HepG2 (cell line): ENCODE data around the gene TWNK. TPM values are rescaled to one million over a fixed set of nuclear protein-coding genes. Genes with fewer than 3 reads are reported as not detected.
A peak's percentile ranks its signal among the peaks of the same experiment; 100 is the strongest.

Experiments used
- ATAC-seq: fragments of 200-7000 bp; cut with Tn5 transposase; 3 replicates; pipeline ENCODE4 v1.9.1; 2020; ENCODE audit warnings: mild to moderate bottlenecking, moderate library complexity
- BruUV-seq: library from RNA; stranded (reverse); fragments of 400-500 nt; replicated peaks from 2 replicates; lab custom pipeline; 2021; lab: Mats Ljungman, UMichigan
- CTCF ChIA-PET: fragments of 300-600 bp; formaldehyde crosslinking; extraction: SDS; loops from one replicate; lab custom pipeline; 2021; ENCODE audit warnings: low total read pairs, inconsistent platforms, low intra/inter-chr PET ratio; lab: Yijun Ruan, JAX
- POLR2A ChIA-PET: fragments of 350-600 bp; sonication (Branson Sonifier 250); formaldehyde crosslinking; loops from one replicate; lab custom pipeline; 2020; ENCODE audit warnings: antibody characterized with exemption, inconsistent platforms; lab: Yijun Ruan, JAX
- DNase-seq: peaks from one replicate; pipeline ENCODE4 v3.0.0-alpha.2; 2015; ENCODE audit warnings: low spot score
- FAIRE-seq: peaks from 3 replicates; lab custom pipeline; 2011; peaks lifted over from hg19 to GRCh38; lab: Jason Lieb, UNC
- H2AFZ ChIP-seq: one replicate; pipeline ENCODE4 v1.6.1; 2011; ENCODE audit warnings: low read length, inconsistent platforms
- H3K27ac ChIP-seq: fragments of 300-600 bp; 3 replicates; pipeline ENCODE4 v1.8.0; 2011; ENCODE audit warnings: mixed run types, mild to moderate bottlenecking, mixed read lengths, low read length, inconsistent platforms; ENCODE audit not compliant: insufficient read depth; ENCODE audit errors: extremely low read length
- H3K27me3 ChIP-seq, 2 experiments: fragments of 200-600 bp in 1 of 2; 2 replicates in 1 of 2; 3 replicates in 1 of 2; pipeline versions ENCODE4 v1.6.0 to v1.8.0; 2011; ENCODE audit warnings: low read length in 2 of 2, mild to moderate bottlenecking in 2 of 2, moderate library complexity in 2 of 2, inconsistent platforms in 1 of 2; ENCODE audit not compliant: insufficient read depth in 2 of 2, control insufficient read depth in 1 of 2
- H3K36me3 ChIP-seq, 2 experiments: fragments of 200-600 bp in 1 of 2; replicated peaks in 1 of 2; 2 replicates in 1 of 2; 3 replicates in 1 of 2; pipeline versions ENCODE4 v1.5.1 to v1.8.0; 2011; ENCODE audit warnings: low read length in 2 of 2, inconsistent platforms in 1 of 2; ENCODE audit not compliant: insufficient read depth in 2 of 2, control insufficient read depth in 1 of 2
- H3K4me1 ChIP-seq: 2 replicates; pipeline ENCODE4 v1.5.1; 2012; ENCODE audit warnings: low read length, inconsistent platforms; ENCODE audit not compliant: insufficient read depth
- H3K4me2 ChIP-seq: 2 replicates; pipeline ENCODE4 v1.6.0; 2011; ENCODE audit warnings: low read depth, low read length, inconsistent platforms
- H3K4me3 ChIP-seq, 3 experiments: fragments of 200-600 bp in 1 of 3; sonication (generic), shearing (Covaris generic) in 1 of 3; replicated peaks in 1 of 3; 2 replicates each; pipeline ENCODE4 v1.5.1; 2011 to 2016; ENCODE audit warnings: low read length in 3 of 3, inconsistent platforms in 2 of 3, low read depth in 2 of 3, mild to moderate bottlenecking in 2 of 3, control low read depth in 1 of 3, mixed read lengths in 1 of 3; ENCODE audit not compliant: insufficient read depth in 1 of 3
- H3K79me2 ChIP-seq: one replicate; pipeline ENCODE4 v1.6.1; 2011; ENCODE audit warnings: low read length, inconsistent platforms; ENCODE audit not compliant: insufficient read depth
- H3K9ac ChIP-seq: 2 replicates; pipeline ENCODE4 v1.6.0; 2011; ENCODE audit warnings: mild to moderate bottlenecking, low read depth, low read length, inconsistent platforms; ENCODE audit not compliant: insufficient read depth
- H3K9me3 ChIP-seq: 2 replicates; pipeline ENCODE4 v1.5.1; 2012; ENCODE audit warnings: mild to moderate bottlenecking, low read length
- H4K20me1 ChIP-seq: 2 replicates; pipeline ENCODE4 v1.6.0; 2011; ENCODE audit warnings: inconsistent platforms, mild to moderate bottlenecking, low read length, moderate library complexity; ENCODE audit not compliant: insufficient read depth
- HNRNPK ChIP-seq: fragments of 200-400 bp; formaldehyde crosslinking; IDR thresholded peaks from 2 replicates; pipeline ENCODE4 v1.6.1; 2018; ENCODE audit warnings: low read length, low read depth, moderate library complexity, mild to moderate bottlenecking; ENCODE audit not compliant: poor library complexity, severe bottlenecking
- KMT2A ChIP-seq: sonication (generic); formaldehyde crosslinking; IDR thresholded peaks from 2 replicates; pipeline ENCODE4 v1.4.0; 2020; ENCODE audit warnings: missing genetic modification reagents
- NFRKB ChIP-seq: fragments of 450-650 bp; IDR thresholded peaks from 2 replicates; pipeline ENCODE4 v1.6.1; 2017
- NONO ChIP-seq, 2 experiments: fragments of 450-650 bp in 1 of 2; sonication (generic) in 1 of 2; formaldehyde crosslinking in 1 of 2; IDR thresholded peaks in 1 of 2; conservative IDR thresholded peaks in 1 of 2; 2 replicates each; pipeline versions ENCODE4 v1.6.1 to v1.8.0; 2017 to 2022; ENCODE audit warnings: mild to moderate bottlenecking in 1 of 2, missing genetic modification reagents in 1 of 2, moderate library complexity in 1 of 2
- PAF1 ChIP-seq: IDR thresholded peaks from 2 replicates; pipeline ENCODE4 v1.6.1; 2016; ENCODE audit warnings: missing genetic modification reagents, missing compliant biosample characterization
- PHF5A ChIP-seq: IDR thresholded peaks from one replicate; pipeline ENCODE4 v1.6.1; 2018; ENCODE audit warnings: low read depth, missing genetic modification reagents; ENCODE audit not compliant: unreplicated experiment
- POLR2A ChIP-seq, 2 experiments: IDR thresholded peaks; 2 replicates each; pipeline ENCODE4 v1.6.1; 2011; ENCODE audit warnings: low read depth in 2 of 2, low read length in 2 of 2, mild to moderate bottlenecking in 1 of 2, moderate library complexity in 1 of 2; ENCODE audit not compliant: insufficient read depth in 1 of 2
- RBFOX2 ChIP-seq: fragments of 200-400 bp; formaldehyde crosslinking; IDR thresholded peaks from 2 replicates; pipeline ENCODE4 v1.6.1; 2017; ENCODE audit warnings: low read depth, mild to moderate bottlenecking, low read length
- RELA ChIP-seq: sonication (generic); formaldehyde crosslinking; IDR thresholded peaks from 2 replicates; pipeline ENCODE4 v1.4.0; 2020; ENCODE audit warnings: missing genetic modification reagents
- ZBTB7B ChIP-seq: sonication (generic); formaldehyde crosslinking; IDR thresholded peaks from 2 replicates; pipeline ENCODE4 v1.4.0; 2020; ENCODE audit warnings: missing genetic modification reagents
- ZKSCAN8 ChIP-seq: IDR thresholded peaks from 2 replicates; pipeline ENCODE4 v1.6.1; 2016; ENCODE audit warnings: borderline replicate concordance, missing genetic modification reagents, missing compliant biosample characterization
- ZNF652 ChIP-seq: IDR thresholded peaks from 2 replicates; pipeline ENCODE4 v1.6.1; 2016; ENCODE audit warnings: low read depth, borderline replicate concordance
- WGBS: methylation state at CpG from one replicate; pipeline ENCODE4 v1.1.6; 2017; ENCODE audit warnings: low lambda C conversion rate; 5-methylcytosine and 5-hydroxymethylcytosine counted together
- in situ Hi-C: cut with HindIII; loops from 2 replicates; pipeline ENCODE4 v1.10.0; 2017; ENCODE audit warnings: low pct_unique_long_range_greater_than_20kb; ENCODE audit not compliant: extremely low pct_ligation_motif_present
- intact Hi-C: fragments of 100-400 bp; cut with micrococcal nuclease; formaldehyde crosslinking; loops from one replicate; pipeline ENCODE4 v1.10.0; 2022; ENCODE audit not compliant: unreplicated experiment
- polyA plus RNA-seq, 8 experiments: library from polyadenylated mRNA; depleted of rRNA in 3 of 8; stranded (reverse) in 7 of 8; unstranded in 1 of 8; fragments of >200 nt; fragmentation: Illumina TruSeq in 4 of 8; extraction: Trizol in 4 of 8; gene quantifications; 2 replicates each; pipeline versions ENCODE4 v1.2.1 to v1.2.3, GENCODE V29; 2011 to 2016; ENCODE audit warnings: low read depth in 4 of 8, missing spikeins in 1 of 8, mixed read lengths in 1 of 8; ENCODE audit not compliant: insufficient read depth in 1 of 8
- total RNA-seq, 5 experiments: library from RNA; depleted of rRNA; stranded (reverse); fragments of >200 nt; fragmentation: Illumina TruSeq; extraction: Trizol; gene quantifications; 2 replicates each; pipeline ENCODE4 v1.2.3, GENCODE V29; 2016; ENCODE audit warnings: low read depth in 1 of 5
- TF ChIP-seq, protein P1 (sequence below): sonication (generic); formaldehyde crosslinking; IDR thresholded peaks from 2 replicates; pipeline ENCODE4 v1.9.0; 2021; ENCODE audit warnings: missing genetic modification reagents, borderline replicate concordance
- TF ChIP-seq, protein P2 (sequence below): sonication (generic); formaldehyde crosslinking; IDR thresholded peaks from 2 replicates; pipeline ENCODE4 v1.5.0; 2020; ENCODE audit warnings: missing genetic modification reagents

The TWNK gene
- total and polyA plus RNA-seq, 2 of the 13 experiments (the other 11 are each of a cell fraction or from before 2014, with no cell fraction given): 10.7 to 16.5 TPM

DNA sequence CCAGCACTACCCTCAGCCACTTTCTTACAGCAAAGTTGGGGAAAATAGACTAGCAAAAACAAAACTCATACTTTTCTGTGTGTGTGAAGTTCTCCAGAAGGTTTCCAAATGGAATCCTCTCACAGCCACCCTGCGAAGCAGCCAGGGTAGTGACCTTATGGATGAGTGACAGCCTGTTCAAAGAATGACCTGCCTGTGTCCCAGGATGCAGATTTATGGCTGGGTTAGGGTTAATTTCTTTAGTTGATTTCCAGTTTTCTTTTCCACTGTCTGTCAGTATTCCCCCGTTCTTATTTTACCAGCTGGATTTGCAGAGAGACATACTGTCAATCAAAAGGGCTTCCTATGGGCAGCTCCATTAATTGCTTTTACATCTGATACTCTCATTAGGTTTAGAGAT is 20.5 kb upstream of the TWNK start (continued):
- TF ChIP-seq KMT2A (CRISPR knock-in tag): no peak
- TF ChIP-seq, protein P1, sequence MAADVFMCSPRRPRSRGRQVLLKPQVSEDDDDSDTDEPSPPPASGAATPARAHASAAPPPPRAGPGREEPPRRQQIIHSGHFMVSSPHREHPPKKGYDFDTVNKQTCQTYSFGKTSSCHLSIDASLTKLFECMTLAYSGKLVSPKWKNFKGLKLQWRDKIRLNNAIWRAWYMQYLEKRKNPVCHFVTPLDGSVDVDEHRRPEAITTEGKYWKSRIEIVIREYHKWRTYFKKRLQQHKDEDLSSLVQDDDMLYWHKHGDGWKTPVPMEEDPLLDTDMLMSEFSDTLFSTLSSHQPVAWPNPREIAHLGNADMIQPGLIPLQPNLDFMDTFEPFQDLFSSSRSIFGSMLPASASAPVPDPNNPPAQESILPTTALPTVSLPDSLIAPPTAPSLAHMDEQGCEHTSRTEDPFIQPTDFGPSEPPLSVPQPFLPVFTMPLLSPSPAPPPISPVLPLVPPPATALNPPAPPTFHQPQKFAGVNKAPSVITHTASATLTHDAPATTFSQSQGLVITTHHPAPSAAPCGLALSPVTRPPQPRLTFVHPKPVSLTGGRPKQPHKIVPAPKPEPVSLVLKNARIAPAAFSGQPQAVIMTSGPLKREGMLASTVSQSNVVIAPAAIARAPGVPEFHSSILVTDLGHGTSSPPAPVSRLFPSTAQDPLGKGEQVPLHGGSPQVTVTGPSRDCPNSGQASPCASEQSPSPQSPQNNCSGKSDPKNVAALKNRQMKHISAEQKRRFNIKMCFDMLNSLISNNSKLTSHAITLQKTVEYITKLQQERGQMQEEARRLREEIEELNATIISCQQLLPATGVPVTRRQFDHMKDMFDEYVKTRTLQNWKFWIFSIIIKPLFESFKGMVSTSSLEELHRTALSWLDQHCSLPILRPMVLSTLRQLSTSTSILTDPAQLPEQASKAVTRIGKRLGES: no peak
- TF ChIP-seq, protein P2, sequence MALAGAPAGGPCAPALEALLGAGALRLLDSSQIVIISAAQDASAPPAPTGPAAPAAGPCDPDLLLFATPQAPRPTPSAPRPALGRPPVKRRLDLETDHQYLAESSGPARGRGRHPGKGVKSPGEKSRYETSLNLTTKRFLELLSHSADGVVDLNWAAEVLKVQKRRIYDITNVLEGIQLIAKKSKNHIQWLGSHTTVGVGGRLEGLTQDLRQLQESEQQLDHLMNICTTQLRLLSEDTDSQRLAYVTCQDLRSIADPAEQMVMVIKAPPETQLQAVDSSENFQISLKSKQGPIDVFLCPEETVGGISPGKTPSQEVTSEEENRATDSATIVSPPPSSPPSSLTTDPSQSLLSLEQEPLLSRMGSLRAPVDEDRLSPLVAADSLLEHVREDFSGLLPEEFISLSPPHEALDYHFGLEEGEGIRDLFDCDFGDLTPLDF: no peak
- no peak for TF ChIP-seq NFRKB
- TF ChIP-seq POLR2A (IDR thresholded peaks at IDR 0.05; ENCODE audit: insufficient read depth in 1 of 2, low read depth in 2 of 2, low read length in 2 of 2): 0 out of 4 replicates have a peak, but pooled peaks of 1 of the 2 experiments have one; percentile 17
- TF ChIP-seq ZNF652 (CRISPR knock-in tag): 0 out of 2 replicates have a peak, but pooled peaks have one; percentile 20
- TF ChIP-seq NONO (IDR thresholded peaks at IDR 0.05): no peak
- TF ChIP-seq NONO (CRISPR knock-in tag; conservative IDR thresholded peaks at IDR 0.05): 0 out of 2 replicates have a peak, but pooled peaks have one; percentile 17
- TF ChIP-seq RELA (CRISPR knock-in tag): no peak

- Histone ChIP-seq H3K27me3 (no peaks in the 10 kb centered on the region; a peak in 1 of 5 replicates), H3K79me2 (peaks cover 25% of the 10 kb centered on the region), H4K20me1 (no peaks in the 10 kb centered on the region; the same call in 1 of the 2 replicates), H3K9me3 (no peaks in the 10 kb centered on the region), H3K9ac (no peak overlapping the region), H3K36me3 (peaks cover 0 to 9% of the 10 kb centered on the region in 2 experiments; a peak in 3 of 5 replicates), H3K4me3 (no peak overlapping the region), H3K27ac (peak overlapping the region; percentile 36), H3K4me2 (no peak overlapping the region), H2AFZ (no peak overlapping the region), H3K4me1 (peaks cover 88% of the 10 kb centered on the region)
- POLR2A ChIA-PET: interaction anchor here (0.8 to 12.6 kb wide), 3 partner anchors 8 to 24 kb away, joined by 3 to 277 read pairs (median 3); partner anchors contain the start of genes LZTS2, MRPL43 and TWNK
- intact Hi-C loops: no loop called here
- FAIRE-seq (no peak), DNase-seq (no peak), ATAC-seq (no peak)
- in situ Hi-C loops: no loop called here
- TF ChIP-seq RBFOX2: peak; percentile 36; the same call in 1 of the 2 replicates
- TF ChIP-seq ZBTB7B: peak; percentile 6; the same call in 1 of the 2 replicates
- no peak for TF ChIP-seq PHF5A (CRISPR knock-in tag)
- TF ChIP-seq HNRNPK: peak; percentile 29
- TF ChIP-seq PAF1 (CRISPR knock-in tag): peak; percentile 87; the same call in 1 of the 2 replicates
- TF ChIP-seq ZKSCAN8 (CRISPR knock-in tag): no peak
- CTCF ChIA-PET: interaction anchor here (0.9 kb wide), 1 partner anchor 18 kb away, joined by 3 read pairs; no protein-coding TSS in a partner anchor
- WGBS: 92% methylated on average over 2 of the region's 2 CpGs
- no TSS peak for BruUV-seq
These were observed 20.0 kb upstream of the TWNK start for GRCh38 chr10:100967332-100967731.
